ENCODE measurements around the gene EFNA5. TPM values are rescaled to one million over a fixed set of nuclear protein-coding genes. Genes with fewer than 3 reads are reported as not detected.

The EFNA5 gene
- total RNA-seq, 1 experiment from 2014 or later = 42.7 TPM

GRCh38 chr5:107342371-107342770, 328.4 kb downstream of the EFNA5 start:
- Histone ChIP-seq H3K9me3 (ENCODE audit: insufficient read depth, low read depth) (peaks cover 5% of the 10 kb centered on the region; the same call in 1 of the 2 replicates), H3F3A (ENCODE audit: insufficient read depth, low read depth) (no peaks in the 10 kb centered on the region), H3K36me3 (ENCODE audit: low read depth) (no peaks in the 10 kb centered on the region), H3K4me1 (replicated peaks; ENCODE audit: insufficient read depth) (0 out of 2 replicates have a peak, but pooled peaks cover under 1% of the 10 kb centered on the region), H3K27ac (no peak overlapping the region), H3K4me2 (no peak overlapping the region), H3K9me2 (ENCODE audit: insufficient read depth) (no peaks in the 10 kb centered on the region; the same call in 1 of the 2 replicates), H3K4me3 (no peak overlapping the region), H2AFZ (no peak overlapping the region), H4K20me1 (ENCODE audit: insufficient read depth) (no peaks in the 10 kb centered on the region), H3K27me3 (ENCODE audit: insufficient read depth, low read depth) (no peaks in the 10 kb centered on the region), H3K79me2 (ENCODE audit: low read depth) (no peaks in the 10 kb centered on the region)
- intact Hi-C loops (cut with micrococcal nuclease; ENCODE audit: unreplicated experiment) = no loop called here
- no TSS peak for BruUV-seq (replicated peaks)
- POLR2A ChIA-PET (ENCODE audit: unreplicated experiment) = no interaction called here
- no peak for DNase-seq
- TF ChIP-seq EZH2 (IDR thresholded peaks at IDR 0.05; ENCODE audit: low read depth) (no peak), CTCF (conservative IDR thresholded peaks at IDR 0.05) (no peak)
- CTCF ChIA-PET = no interaction called here

GRCh38 chr5:107341376-107342084, 329.2 kb downstream of the EFNA5 start:
- Histone ChIP-seq H4K20me1 (ENCODE audit: insufficient read depth) (no peaks in the 10 kb centered on the region), H3K9me2 (ENCODE audit: insufficient read depth) (no peaks in the 10 kb centered on the region; the same call in 1 of the 2 replicates), H3K36me3 (ENCODE audit: low read depth) (no peaks in the 10 kb centered on the region), H3K4me3 (no peak overlapping the region), H3K4me2 (no peak overlapping the region), H3F3A (ENCODE audit: insufficient read depth, low read depth) (no peaks in the 10 kb centered on the region), H3K27ac (no peak overlapping the region), H3K79me2 (ENCODE audit: low read depth) (no peaks in the 10 kb centered on the region), H3K4me1 (replicated peaks; ENCODE audit: insufficient read depth) (0 out of 2 replicates have a peak, but pooled peaks cover 5% of the 10 kb centered on the region), H3K27me3 (ENCODE audit: insufficient read depth, low read depth) (no peaks in the 10 kb centered on the region), H2AFZ (no peak overlapping the region), H3K9me3 (ENCODE audit: insufficient read depth, low read depth) (peaks cover 5% of the 10 kb centered on the region; the same call in 1 of the 2 replicates)
- CTCF ChIA-PET = no interaction called here
- no peak for TF ChIP-seq EZH2 (IDR thresholded peaks at IDR 0.05; ENCODE audit: low read depth)
- TF ChIP-seq CTCF (conservative IDR thresholded peaks at IDR 0.05) = no peak
- DNase-seq = no peak
- POLR2A ChIA-PET (ENCODE audit: unreplicated experiment) = no interaction called here
- no TSS peak for BruUV-seq (replicated peaks)
- intact Hi-C loops (cut with micrococcal nuclease; ENCODE audit: unreplicated experiment) = no loop called here

- BruUV-seq (replicated peaks) = no TSS peak
- H2AFZ ChIP-seq = no peak overlapping the region
- intact Hi-C loops (cut with micrococcal nuclease; ENCODE audit: unreplicated experiment) = no loop called here
Observed at GRCh38 chr5:107340631-107341030, 330.1 kb downstream of the EFNA5 start.

More at GRCh38 chr5:107340631-107341030, 330.1 kb downstream of the EFNA5 start:
- Histone ChIP-seq H3K79me2 (ENCODE audit: low read depth) (no peaks in the 10 kb centered on the region), H3K36me3 (ENCODE audit: low read depth) (no peaks in the 10 kb centered on the region), H3K9me3 (ENCODE audit: insufficient read depth, low read depth) (peaks cover 5% of the 10 kb centered on the region; the same call in 1 of the 2 replicates), H3K9me2 (ENCODE audit: insufficient read depth) (no peaks in the 10 kb centered on the region; the same call in 1 of the 2 replicates), H3K4me2 (no peak overlapping the region), H3F3A (ENCODE audit: insufficient read depth, low read depth) (no peaks in the 10 kb centered on the region), H3K27me3 (ENCODE audit: insufficient read depth, low read depth) (no peaks in the 10 kb centered on the region), H4K20me1 (ENCODE audit: insufficient read depth) (no peaks in the 10 kb centered on the region), H3K27ac (no peak overlapping the region), H3K4me3 (no peak overlapping the region), H3K4me1 (replicated peaks; ENCODE audit: insufficient read depth) (0 out of 2 replicates have a peak, but pooled peaks cover 5% of the 10 kb centered on the region)
- TF ChIP-seq CTCF (conservative IDR thresholded peaks at IDR 0.05) = no peak
- no peak for TF ChIP-seq EZH2 (IDR thresholded peaks at IDR 0.05; ENCODE audit: low read depth)
- no peak for DNase-seq
- ChIA-PET POLR2A (ENCODE audit: unreplicated experiment) (no interaction called here), CTCF (no interaction called here)

Measured in PC-9 (cell line).